Activated naive CD4-positive, alpha-beta T cell treated with anti-CD3 and anti-CD28 coated beads, Interleukin-2, amount 50 U/mL, for 24 hours (primary cell): Measurements from ENCODE around the gene GRAMD1B.

ENCODE experiments used
- H3K27ac Mint-ChIP-seq: one replicate; pipeline ENCODE4 v1.8.0; 2021; ENCODE audit warnings: mild to moderate bottlenecking, mixed read lengths
- H3K27me3 Mint-ChIP-seq: one replicate; pipeline ENCODE4 v1.8.0; 2021; ENCODE audit warnings: mixed read lengths
- H3K36me3 Mint-ChIP-seq: one replicate; pipeline ENCODE4 v1.8.0; 2021; ENCODE audit warnings: mixed read lengths
- H3K4me1 Mint-ChIP-seq: one replicate; pipeline ENCODE4 v1.8.0; 2021; ENCODE audit warnings: mixed read lengths
- H3K4me3 Mint-ChIP-seq: one replicate; pipeline ENCODE4 v1.8.0; 2021; ENCODE audit warnings: mild to moderate bottlenecking, mixed read lengths
- H3K9me3 Mint-ChIP-seq: one replicate; pipeline ENCODE4 v1.8.0; 2021; ENCODE audit warnings: mixed read lengths

Gene GRAMD1B

DNA sequence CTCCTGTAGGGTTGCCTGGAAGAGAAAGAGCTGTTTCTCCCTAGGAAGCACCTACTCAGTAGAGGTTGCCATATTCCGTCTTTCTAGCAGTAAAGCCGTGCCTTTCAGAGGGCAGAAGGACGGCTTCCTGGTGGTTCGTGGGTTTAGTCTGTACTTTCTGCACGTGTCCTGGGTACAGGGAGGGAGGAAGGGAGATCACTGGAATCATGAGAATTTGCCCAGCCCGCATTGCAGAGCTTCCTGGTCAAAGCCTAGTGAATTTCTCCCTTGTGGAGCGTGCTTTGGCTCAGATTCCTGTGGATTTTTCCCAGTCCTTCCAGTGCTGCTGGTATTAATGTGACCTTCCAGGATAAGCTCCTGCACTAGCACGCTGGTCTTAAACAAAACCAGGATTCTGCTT, 44.9 kb downstream of the GRAMD1B start:
- H3K27me3 Mint-ChIP-seq = no peaks in the 10 kb centered on the region
- H3K4me3 Mint-ChIP-seq = no peak overlapping the region
- H3K9me3 Mint-ChIP-seq = no peaks in the 10 kb centered on the region
- no peaks in the 10 kb centered on the region for H3K36me3 Mint-ChIP-seq
- H3K27ac Mint-ChIP-seq = no peak overlapping the region
- H3K4me1 Mint-ChIP-seq = peaks cover 5% of the 10 kb centered on the region

- Mint-ChIP-seq H3K27me3 (no peaks in the 10 kb centered on the region), H3K36me3 (no peaks in the 10 kb centered on the region), H3K27ac (no peak overlapping the region), H3K4me3 (no peak overlapping the region), H3K9me3 (no peaks in the 10 kb centered on the region), H3K4me1 (peaks cover 5% of the 10 kb centered on the region)
Observed at GRCh38 chr11:123475469-123475868, 45.4 kb downstream of the GRAMD1B start.

GRCh38 chr11:123477205-123477907, 47.3 kb downstream of the GRAMD1B start:
- H3K9me3 Mint-ChIP-seq = no peaks in the 10 kb centered on the region
- no peak overlapping the region for H3K4me3 Mint-ChIP-seq
- H3K36me3 Mint-ChIP-seq = no peaks in the 10 kb centered on the region
- H3K27me3 Mint-ChIP-seq = no peaks in the 10 kb centered on the region
- no peak overlapping the region for H3K27ac Mint-ChIP-seq
- peaks cover 5% of the 10 kb centered on the region for H3K4me1 Mint-ChIP-seq

DNA sequence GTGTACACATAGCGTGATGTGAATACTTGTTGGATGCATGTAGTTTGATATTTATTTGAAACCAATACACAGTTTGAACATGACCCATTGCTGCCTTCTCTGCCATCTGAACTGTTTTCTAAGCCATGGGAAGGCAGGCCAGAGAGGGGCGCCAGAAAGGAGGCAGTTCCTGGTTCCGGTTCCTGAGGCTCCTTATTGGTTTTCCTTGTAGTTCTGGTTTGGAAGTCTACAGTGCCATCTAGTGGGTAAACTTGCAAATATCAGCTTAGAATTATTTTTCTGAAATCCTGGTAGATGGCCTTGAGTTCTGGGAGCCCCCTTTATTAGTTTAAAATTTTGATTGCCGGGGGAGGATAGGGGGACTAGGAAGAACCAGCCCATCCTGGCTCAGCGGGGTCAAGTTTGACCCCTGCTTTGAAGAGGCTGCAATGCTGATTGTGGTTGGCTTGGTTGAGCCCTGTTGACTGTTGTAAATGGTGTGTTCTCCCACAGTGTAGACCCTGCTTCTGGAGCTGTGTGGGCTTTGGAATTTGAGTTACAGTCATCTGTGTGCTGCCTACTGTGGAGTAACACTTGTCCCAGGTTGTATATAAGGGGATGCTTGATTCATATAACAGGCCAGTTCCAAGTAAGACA, 48.4 kb downstream of the GRAMD1B start:
- no peaks in the 10 kb centered on the region for H3K27me3 Mint-ChIP-seq

GRCh38 chr11:123479048-123479837, 49.2 kb downstream of the GRAMD1B start:
- Mint-ChIP-seq H3K27ac (no peak overlapping the region), H3K4me3 (no peak overlapping the region), H3K9me3 (no peaks in the 10 kb centered on the region), H3K4me1 (peaks cover 5% of the 10 kb centered on the region), H3K36me3 (no peaks in the 10 kb centered on the region), H3K27me3 (no peaks in the 10 kb centered on the region)

More for the DNA sequence above, 48.4 kb downstream of the GRAMD1B start:
- no peaks in the 10 kb centered on the region for H3K9me3 Mint-ChIP-seq
- no peak overlapping the region for H3K4me3 Mint-ChIP-seq
- H3K27ac Mint-ChIP-seq = no peak overlapping the region
- no peaks in the 10 kb centered on the region for H3K36me3 Mint-ChIP-seq
- peaks cover 5% of the 10 kb centered on the region for H3K4me1 Mint-ChIP-seq

DNA sequence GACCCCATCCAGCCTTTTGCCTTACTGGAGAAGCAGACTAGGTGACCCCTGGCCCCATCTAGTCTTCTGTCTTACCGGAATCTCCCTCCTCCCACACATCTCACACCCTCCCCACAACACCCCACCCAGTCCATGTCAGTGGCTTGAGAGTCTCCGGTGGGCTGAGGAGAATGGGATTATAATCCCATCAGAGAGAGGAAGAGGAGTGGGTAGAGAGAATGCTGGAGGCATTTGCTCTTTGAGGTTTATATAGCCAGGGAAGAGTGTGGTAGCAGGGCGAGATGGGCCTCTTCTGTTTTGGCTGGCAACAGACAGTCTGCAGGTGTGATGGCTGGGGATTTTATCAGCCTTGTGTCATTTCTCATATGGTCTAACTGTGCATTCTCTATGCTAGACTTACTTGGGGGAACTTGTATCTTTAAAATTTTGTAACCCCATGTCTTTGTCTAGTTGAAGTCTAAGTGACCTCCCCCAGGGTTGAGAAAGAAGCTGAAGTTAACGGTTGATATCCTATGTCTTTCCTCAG, 50.3 kb downstream of the GRAMD1B start:
- H3K36me3 Mint-ChIP-seq = no peaks in the 10 kb centered on the region
- no peaks in the 10 kb centered on the region for H3K27me3 Mint-ChIP-seq
- no peaks in the 10 kb centered on the region for H3K9me3 Mint-ChIP-seq
- H3K4me1 Mint-ChIP-seq = peaks cover 5% of the 10 kb centered on the region
- no peak overlapping the region for H3K27ac Mint-ChIP-seq
- no peak overlapping the region for H3K4me3 Mint-ChIP-seq

DNA sequence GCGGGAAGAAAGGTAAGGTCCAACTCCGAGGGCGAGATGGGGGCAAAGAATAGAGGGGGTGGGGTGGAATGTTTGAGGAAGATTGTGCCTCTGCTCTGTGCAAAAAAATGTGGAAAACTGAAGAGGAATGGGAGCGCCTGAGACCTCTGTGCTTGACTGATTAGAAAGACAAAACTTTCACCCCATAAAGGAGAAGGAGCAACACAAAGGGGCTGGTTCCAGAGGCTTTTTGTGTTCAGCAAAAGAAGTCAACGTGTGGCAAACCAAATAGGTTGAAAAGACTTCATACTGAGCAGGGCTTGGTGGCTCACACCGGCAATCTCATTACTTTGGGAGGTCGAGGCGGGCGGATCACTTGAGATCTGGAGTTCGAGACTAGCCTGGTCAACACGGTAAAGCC, 50.8 kb downstream of the GRAMD1B start:
- Mint-ChIP-seq H3K27me3 (no peaks in the 10 kb centered on the region), H3K36me3 (no peaks in the 10 kb centered on the region), H3K4me1 (peaks cover 5% of the 10 kb centered on the region), H3K27ac (no peak overlapping the region), H3K4me3 (no peak overlapping the region), H3K9me3 (no peaks in the 10 kb centered on the region)

GRCh38 chr11:123481640-123482039, 51.6 kb downstream of the GRAMD1B start:
- no peak overlapping the region for H3K4me3 Mint-ChIP-seq
- H3K9me3 Mint-ChIP-seq = no peaks in the 10 kb centered on the region
- H3K27me3 Mint-ChIP-seq = no peaks in the 10 kb centered on the region
- H3K27ac Mint-ChIP-seq = no peak overlapping the region
- no peaks in the 10 kb centered on the region for H3K36me3 Mint-ChIP-seq
- peaks cover 5% of the 10 kb centered on the region for H3K4me1 Mint-ChIP-seq

- H3K9me3 Mint-ChIP-seq = no peaks in the 10 kb centered on the region
- H3K4me1 Mint-ChIP-seq = peaks cover 5% of the 10 kb centered on the region
- no peak overlapping the region for H3K27ac Mint-ChIP-seq
- H3K36me3 Mint-ChIP-seq = no peaks in the 10 kb centered on the region
- H3K4me3 Mint-ChIP-seq = no peak overlapping the region
- H3K27me3 Mint-ChIP-seq = no peaks in the 10 kb centered on the region
Observed at GRCh38 chr11:123482218-123482617, 52.1 kb downstream of the GRAMD1B start.

- no peaks in the 10 kb centered on the region for H3K36me3 Mint-ChIP-seq
- H3K9me3 Mint-ChIP-seq = no peaks in the 10 kb centered on the region
- no peak overlapping the region for H3K4me3 Mint-ChIP-seq
- H3K4me1 Mint-ChIP-seq = peaks cover 3% of the 10 kb centered on the region
- no peak overlapping the region for H3K27ac Mint-ChIP-seq
- no peaks in the 10 kb centered on the region for H3K27me3 Mint-ChIP-seq
Observed at GRCh38 chr11:123483058-123483457, 53.0 kb downstream of the GRAMD1B start.

- Mint-ChIP-seq H3K27me3 (no peaks in the 10 kb centered on the region), H3K27ac (no peak overlapping the region), H3K4me3 (no peak overlapping the region), H3K36me3 (no peaks in the 10 kb centered on the region), H3K4me1 (no peaks in the 10 kb centered on the region), H3K9me3 (no peaks in the 10 kb centered on the region)
Observed at GRCh38 chr11:123483466-123483865, 53.4 kb downstream of the GRAMD1B start.

- H3K4me1 Mint-ChIP-seq = no peaks in the 10 kb centered on the region
- no peak overlapping the region for H3K27ac Mint-ChIP-seq
- H3K27me3 Mint-ChIP-seq = no peaks in the 10 kb centered on the region
- no peak overlapping the region for H3K4me3 Mint-ChIP-seq
- no peaks in the 10 kb centered on the region for H3K36me3 Mint-ChIP-seq
- no peaks in the 10 kb centered on the region for H3K9me3 Mint-ChIP-seq
Observed at GRCh38 chr11:123484448-123484847, 54.4 kb downstream of the GRAMD1B start.

DNA sequence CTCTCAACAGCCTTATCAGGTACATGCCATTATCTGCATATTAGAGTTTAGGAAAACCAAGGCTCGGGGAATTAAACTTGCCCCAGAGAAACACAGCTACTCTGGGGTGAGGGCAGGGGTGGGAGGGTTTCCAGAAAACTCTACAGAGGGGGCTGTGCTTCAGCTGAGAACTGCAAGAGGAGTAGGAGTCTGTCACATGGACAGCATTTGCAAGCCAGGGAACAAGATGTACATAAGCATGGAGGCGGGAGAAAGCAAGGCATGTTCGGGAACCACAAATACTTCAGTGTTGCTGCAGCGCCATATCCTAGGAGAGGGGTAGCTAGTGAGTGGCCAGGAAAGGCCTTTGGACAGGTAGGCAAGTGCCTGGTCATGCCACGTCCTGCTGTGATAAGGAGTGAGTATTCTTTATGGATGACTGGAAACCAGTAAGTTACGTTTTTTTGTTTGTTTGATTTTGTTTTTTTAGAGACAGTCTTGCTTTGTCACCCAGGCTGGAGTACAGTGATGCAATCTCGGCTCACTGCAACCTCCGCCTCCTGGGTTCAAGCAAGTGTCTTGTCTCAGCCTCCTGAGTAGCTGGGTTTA, 57.2 kb downstream of the GRAMD1B start:
- Mint-ChIP-seq H3K27ac (no peak overlapping the region), H3K9me3 (no peaks in the 10 kb centered on the region), H3K36me3 (no peaks in the 10 kb centered on the region), H3K4me3 (no peak overlapping the region), H3K4me1 (no peaks in the 10 kb centered on the region), H3K27me3 (no peaks in the 10 kb centered on the region)

DNA sequence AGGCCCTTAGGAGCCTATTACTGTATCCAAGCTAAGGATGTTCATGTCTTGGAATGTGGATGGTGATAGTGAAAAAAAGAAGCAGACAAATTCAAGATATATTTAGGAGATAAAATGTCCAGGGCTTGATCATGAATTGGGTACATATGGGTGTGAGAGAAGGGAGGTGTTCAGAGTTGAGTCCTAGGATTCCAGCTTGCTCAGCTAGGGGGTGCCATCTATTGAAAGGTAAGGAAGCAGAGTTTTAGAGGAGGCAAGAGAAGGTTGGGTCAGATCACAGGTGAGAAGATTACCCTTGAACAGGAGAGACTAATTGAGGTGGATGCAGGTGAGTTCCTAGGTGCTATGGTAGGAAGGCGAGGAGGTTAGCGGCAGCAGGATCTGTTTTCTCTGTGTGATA, 60.5 kb downstream of the GRAMD1B start:
- H3K4me3 Mint-ChIP-seq = no peak overlapping the region
- no peak overlapping the region for H3K27ac Mint-ChIP-seq
- no peaks in the 10 kb centered on the region for H3K4me1 Mint-ChIP-seq
- no peaks in the 10 kb centered on the region for H3K36me3 Mint-ChIP-seq
- no peaks in the 10 kb centered on the region for H3K27me3 Mint-ChIP-seq
- no peaks in the 10 kb centered on the region for H3K9me3 Mint-ChIP-seq

DNA sequence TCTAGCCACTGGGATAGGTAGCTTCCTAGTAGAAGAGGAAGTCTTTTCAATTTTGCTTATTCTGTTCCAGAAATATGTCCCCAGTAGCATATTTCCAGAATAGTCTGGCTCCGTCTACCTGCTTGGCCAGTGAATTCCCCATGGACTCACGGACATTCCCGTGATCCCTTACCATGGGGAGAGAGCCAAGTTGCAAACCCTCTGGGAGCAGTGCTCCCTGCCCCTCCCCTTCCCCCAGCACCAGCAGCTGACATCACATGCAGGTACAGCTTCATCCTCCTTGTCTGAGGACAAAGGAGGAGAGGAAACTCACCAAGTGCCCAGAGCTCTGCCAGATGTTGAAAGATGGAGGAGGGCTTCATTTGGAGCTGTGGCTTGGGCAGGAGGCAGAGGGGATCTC, 61.2 kb downstream of the GRAMD1B start:
- H3K4me1 Mint-ChIP-seq = no peaks in the 10 kb centered on the region
- H3K27ac Mint-ChIP-seq = no peak overlapping the region
- H3K27me3 Mint-ChIP-seq = no peaks in the 10 kb centered on the region
- H3K9me3 Mint-ChIP-seq = no peaks in the 10 kb centered on the region
- H3K4me3 Mint-ChIP-seq = no peak overlapping the region
- no peaks in the 10 kb centered on the region for H3K36me3 Mint-ChIP-seq
